PC-3 (cell line): ENCODE data around the gene NFATC2. TPM values are rescaled to one million over a fixed set of nuclear protein-coding genes. Genes with fewer than 3 reads are reported as not detected.

ENCODE experiments used
- ATAC-seq: fragments of 200-7000 bp; cut with Tn5 transposase; 2 replicates; pipeline ENCODE4 v1.9.1; 2020; ENCODE audit warnings: mild to moderate bottlenecking, moderate library complexity
- BruUV-seq: library from RNA; stranded (reverse); fragments of 400-500 nt; replicated peaks from 2 replicates; lab custom pipeline; 2021; lab: Mats Ljungman, UMichigan
- CTCF ChIA-PET: fragments of 300-600 bp; sonication (Branson Sonifier 250); formaldehyde crosslinking; loops from one replicate; lab custom pipeline; 2022; ENCODE audit warnings: antibody characterized with exemption; lab: Charles Lee
- POLR2A ChIA-PET: fragments of 300-600 bp; sonication (Branson Sonifier 250); formaldehyde crosslinking; loops from one replicate; lab custom pipeline; 2022; ENCODE audit warnings: antibody characterized with exemption; ENCODE audit not compliant: unreplicated experiment; lab: Charles Lee
- DNase-seq: peaks from one replicate; pipeline ENCODE4 v3.0.0-alpha.2; 2015
- H2AFZ ChIP-seq: fragments of 300-600 bp; sonication (generic); 2 replicates; pipeline ENCODE4 v1.6.0; 2016; ENCODE audit warnings: antibody characterized with exemption, low read length
- H3F3A ChIP-seq: fragments of 300-600 bp; sonication (generic); one replicate; pipeline ENCODE4 v1.6.0; 2017; ENCODE audit warnings: antibody characterized with exemption, low read length, control low read depth, mild to moderate bottlenecking; ENCODE audit not compliant: unreplicated experiment
- H3K27ac ChIP-seq: fragments of 300-600 bp; sonication (generic); 2 replicates; pipeline ENCODE4 v1.5.1; 2016; ENCODE audit warnings: mild to moderate bottlenecking, low read length
- H3K27me3 ChIP-seq: fragments of 300-600 bp; sonication (generic); 2 replicates; pipeline ENCODE4 v1.6.1; 2016; ENCODE audit warnings: low read length, mixed read lengths
- H3K36me3 ChIP-seq: fragments of 300-600 bp; sonication (generic); 2 replicates; pipeline ENCODE4 v1.6.1; 2016; ENCODE audit warnings: low read depth, mixed run types, low read length, mixed read lengths
- H3K4me1 ChIP-seq: fragments of 300-600 bp; sonication (generic); 2 replicates; pipeline ENCODE4 v1.5.1; 2016; ENCODE audit warnings: low read length; ENCODE audit not compliant: insufficient read depth
- H3K4me2 ChIP-seq: fragments of 300-600 bp; sonication (generic); 2 replicates; pipeline ENCODE4 v1.6.0; 2016; ENCODE audit warnings: low read length
- H3K4me3 ChIP-seq: fragments of 300-600 bp; sonication (generic); 2 replicates; pipeline ENCODE4 v1.5.1; 2016; ENCODE audit warnings: mild to moderate bottlenecking, low read length, mixed read lengths
- H3K79me2 ChIP-seq: fragments of 300-600 bp; sonication (generic); 2 replicates; pipeline ENCODE4 v1.6.1; 2017; ENCODE audit warnings: low read length, mixed read lengths
- H3K9ac ChIP-seq: fragments of 300-600 bp; sonication (generic); 2 replicates; pipeline ENCODE4 v1.6.0; 2016; ENCODE audit warnings: mild to moderate bottlenecking, low read length
- H3K9me2 ChIP-seq: fragments of 300-600 bp; sonication (generic); replicated peaks from 2 replicates; pipeline ENCODE4 v1.6.1; 2016; ENCODE audit warnings: mixed run types, low read length, mixed read lengths
- H3K9me3 ChIP-seq: fragments of 300-600 bp; sonication (generic); 2 replicates; pipeline ENCODE4 v1.6.1; 2016; ENCODE audit warnings: low read length, mixed read lengths
- H4K20me1 ChIP-seq: fragments of 300-600 bp; sonication (generic); 2 replicates; pipeline ENCODE4 v1.6.1; 2016; ENCODE audit warnings: low read length, mixed read lengths
- CTCF ChIP-seq: fragments of 300-600 bp; sonication (generic); conservative IDR thresholded peaks from 2 replicates; pipeline ENCODE4 v1.5.1; 2017; ENCODE audit warnings: antibody characterized with exemption, low read depth, mild to moderate bottlenecking, low read length
- EZH2 ChIP-seq: fragments of 300-600 bp; sonication (generic); IDR thresholded peaks from one replicate; pipeline ENCODE4 v1.6.1; 2017; ENCODE audit warnings: antibody characterized with exemption, mild to moderate bottlenecking, low read length; ENCODE audit not compliant: unreplicated experiment
- EZH2phosphoT487 ChIP-seq: fragments of 300-600 bp; sonication (generic); IDR thresholded peaks from 2 replicates; pipeline ENCODE4 v1.6.1; 2018; ENCODE audit warnings: mild to moderate bottlenecking, antibody characterized with exemption, low read length, borderline replicate concordance
- intact Hi-C: fragments of 100-400 bp; cut with micrococcal nuclease; formaldehyde crosslinking; loops from 2 replicates; pipeline ENCODE4 v1.9.0; 2023
- total RNA-seq: library from RNA; depleted of rRNA; stranded (reverse); fragments of >200 nt; gene quantifications from 2 replicates; pipeline ENCODE4 v1.2.3, GENCODE V29; 2014

The NFATC2 gene
- total RNA-seq, 1 experiment from 2014 or later, result 12.9 TPM

GRCh38 chr20:51456511-51457509 is 85.7 kb downstream of the NFATC2 start:
- Histone ChIP-seq H3K79me2 (no peaks in the 10 kb centered on the region), H3K4me3 (peak overlapping the region; percentile 55), H3K4me1 (peaks cover 24% of the 10 kb centered on the region), H3K27me3 (no peaks in the 10 kb centered on the region), H3K4me2 (peak overlapping the region; percentile 71), H3K36me3 (peaks cover 7% of the 10 kb centered on the region; the same call in 1 of the 2 replicates), H4K20me1 (no peaks in the 10 kb centered on the region), H2AFZ (peak overlapping the region; percentile 56), H3K9me3 (no peaks in the 10 kb centered on the region), H3K9ac (peak overlapping the region; percentile 81), H3F3A (peaks cover 9% of the 10 kb centered on the region), H3K27ac (peak overlapping the region; percentile 91), H3K9me2 (no peaks in the 10 kb centered on the region)
- CTCF ChIA-PET, result interaction anchor here (0.5 to 1.1 kb wide), 7 partner anchors 12 to 809 kb away, joined by 3 to 20 read pairs (median 4); partner anchors contain the start of gene NFATC2
- intact Hi-C loops, result loop anchor here (1.0 to 5.0 kb wide), 4 partner anchors 10 to 106 kb away; no protein-coding TSS in a partner anchor
- DNase-seq (peak; percentile 100), ATAC-seq (peak; percentile 87)
- TF ChIP-seq EZH2phosphoT487 (no peak), EZH2 (no peak), CTCF (no peak)
- BruUV-seq, result no TSS peak
- POLR2A ChIA-PET, result interaction anchor here (0.6 to 1.2 kb wide), 5 partner anchors 9 to 216 kb away, joined by 3 to 10 read pairs (median 4); no protein-coding TSS in a partner anchor

- no peaks in the 10 kb centered on the region for H3K27me3 ChIP-seq
- DNase-seq (no peak), ATAC-seq (no peak)
- no peak overlapping the region for H3K27ac ChIP-seq
- H3K9me2 ChIP-seq, result no peaks in the 10 kb centered on the region
- no peak for TF ChIP-seq EZH2
- TF ChIP-seq CTCF, result no peak
- no peak for TF ChIP-seq EZH2phosphoT487
- H3K79me2 ChIP-seq, result no peaks in the 10 kb centered on the region
- H3K9me3 ChIP-seq, result no peaks in the 10 kb centered on the region
- BruUV-seq, result no TSS peak
- H3K4me1 ChIP-seq, result peaks cover 32% of the 10 kb centered on the region
- intact Hi-C loops, result no loop called here
- CTCF ChIA-PET, result no interaction called here
- H3F3A ChIP-seq, result peaks cover 9% of the 10 kb centered on the region
- no peaks in the 10 kb centered on the region for H4K20me1 ChIP-seq
- no peak overlapping the region for H3K9ac ChIP-seq
- no peak overlapping the region for H3K4me2 ChIP-seq
- POLR2A ChIA-PET, result no interaction called here
- no peak overlapping the region for H2AFZ ChIP-seq
- peaks cover 7% of the 10 kb centered on the region; the same call in 1 of the 2 replicates for H3K36me3 ChIP-seq
- no peak overlapping the region for H3K4me3 ChIP-seq
Observed at GRCh38 chr20:51454250-51454865, 88.2 kb downstream of the NFATC2 start.
